K562 (cell line): ENCODE results near the gene PRKAR1B. TPM values are rescaled to one million over a fixed set of nuclear protein-coding genes. Genes with fewer than 3 reads are reported as not detected.

Experiments
- ATAC-seq: fragments of 200-7000 bp; cut with Tn5 transposase; 3 replicates; pipeline ENCODE4 v1.9.1; 2020; ENCODE audit warnings: moderate library complexity
- BruUV-seq: library from RNA; stranded (reverse); fragments of 400-500 nt; replicated peaks from 2 replicates; lab custom pipeline; 2021; lab: Mats Ljungman, UMichigan
- CTCF ChIA-PET: fragments of 300-600 bp; formaldehyde crosslinking; extraction: SDS; loops from one replicate; lab custom pipeline; 2021; ENCODE audit warnings: low intra/inter-chr PET ratio; lab: Yijun Ruan, JAX
- POLR2A ChIA-PET: fragments of 300-600, 350-650 bp; sonication (Branson Sonifier 250); formaldehyde crosslinking; extraction: SDS; loops from one replicate; lab custom pipeline; 2021; ENCODE audit warnings: antibody characterized with exemption, inconsistent platforms; lab: Yijun Ruan, JAX
- DNase-seq, 4 experiments: peaks; one replicate each; pipeline versions ENCODE4 v3.0.0 to v3.0.0-alpha.2; 2011 to 2018; ENCODE audit warnings: low spot score in 3 of 4, mixed read lengths in 3 of 4; ENCODE audit errors: extremely low read depth in 1 of 4
- FAIRE-seq: peaks from 2 replicates; lab custom pipeline; 2011; peaks lifted over from hg19 to GRCh38; lab: Jason Lieb, UNC
- H2AFZ ChIP-seq: 2 replicates; pipeline ENCODE4 v1.6.0; 2011; ENCODE audit warnings: low read depth, low read length, control low read depth, inconsistent platforms
- H3K27ac ChIP-seq: fragments of 200-600 bp; 3 replicates; pipeline ENCODE4 v1.8.0; 2011; ENCODE audit warnings: low read depth, mild to moderate bottlenecking, control low read depth, inconsistent platforms, low read length, moderate library complexity, mixed read lengths; ENCODE audit errors: extremely low read depth
- H3K27me3 ChIP-seq, 2 experiments: fragments of 300-600 bp in 1 of 2; 2 replicates in 1 of 2; 3 replicates in 1 of 2; pipeline versions ENCODE4 v1.6.0 to v1.8.0; 2011; ENCODE audit warnings: inconsistent platforms in 2 of 2, low read length in 2 of 2, mild to moderate bottlenecking in 1 of 2, mixed read lengths in 1 of 2, moderate library complexity in 1 of 2; ENCODE audit not compliant: control insufficient read depth in 2 of 2, insufficient read depth in 2 of 2
- H3K36me3 ChIP-seq: fragments of 300-600 bp; 3 replicates; pipeline ENCODE4 v1.8.0; 2011; ENCODE audit warnings: mild to moderate bottlenecking, low read length, inconsistent platforms; ENCODE audit not compliant: control insufficient read depth, insufficient read depth
- H3K4me1 ChIP-seq, 2 experiments: fragments of 200-600 bp in 1 of 2; replicated peaks in 1 of 2; 2 replicates in 1 of 2; 3 replicates in 1 of 2; pipeline versions ENCODE4 v1.5.1 to v1.8.0; 2011; ENCODE audit warnings: inconsistent platforms in 2 of 2, low read length in 2 of 2, mild to moderate bottlenecking in 1 of 2, mixed read lengths in 1 of 2, moderate library complexity in 1 of 2; ENCODE audit not compliant: control insufficient read depth in 2 of 2, insufficient read depth in 2 of 2
- H3K4me2 ChIP-seq: 2 replicates; pipeline ENCODE4 v1.6.1; 2011; ENCODE audit warnings: low read length, control low read depth, inconsistent platforms, mixed read lengths; ENCODE audit not compliant: insufficient read depth
- H3K4me3 ChIP-seq: fragments of 200-600 bp; sonication (generic), shearing (Covaris generic); 2 replicates; pipeline ENCODE4 v1.5.1; 2016; ENCODE audit warnings: control low read depth, inconsistent platforms
- H3K79me2 ChIP-seq: fragments of 200-600 bp; 3 replicates; pipeline ENCODE4 v1.8.0; 2011; ENCODE audit warnings: low read length, inconsistent platforms; ENCODE audit not compliant: control insufficient read depth, insufficient read depth
- H3K9ac ChIP-seq, 2 experiments: 2 replicates each; pipeline versions ENCODE4 v1.6.0 to v1.6.1; 2011; ENCODE audit warnings: low read depth in 2 of 2, low read length in 2 of 2, control low read depth in 1 of 2, inconsistent platforms in 1 of 2, mild to moderate bottlenecking in 1 of 2, mixed read lengths in 1 of 2; ENCODE audit not compliant: insufficient read depth in 1 of 2
- H3K9me1 ChIP-seq: one replicate; pipeline ENCODE4 v1.6.0; 2011; ENCODE audit warnings: inconsistent platforms, mild to moderate bottlenecking, low read length, moderate library complexity; ENCODE audit not compliant: control insufficient read depth, insufficient read depth
- H3K9me3 ChIP-seq: replicated peaks from 2 replicates; pipeline ENCODE4 v1.5.1; 2011; ENCODE audit warnings: low read depth, low read length, inconsistent platforms; ENCODE audit not compliant: control insufficient read depth, insufficient read depth
- H4K20me1 ChIP-seq: replicated peaks from 2 replicates; pipeline ENCODE4 v1.6.1; 2011; ENCODE audit warnings: low read length, inconsistent platforms, mixed read lengths; ENCODE audit not compliant: control insufficient read depth, insufficient read depth
- CC2D1A ChIP-seq: fragments of 450-650 bp; IDR thresholded peaks from 2 replicates; pipeline ENCODE4 v1.6.1; 2017; ENCODE audit warnings: mild to moderate bottlenecking
- CHAMP1 ChIP-seq: fragments of 450-650 bp; IDR thresholded peaks from 2 replicates; pipeline ENCODE4 v1.6.1; 2016; ENCODE audit warnings: mild to moderate bottlenecking
- RNF2 ChIP-seq: sonication (generic); IDR thresholded peaks from 2 replicates; pipeline ENCODE4 v1.6.1; 2016
- WHSC1 ChIP-seq: IDR thresholded peaks from one replicate; pipeline ENCODE4 v1.6.1; 2012; ENCODE audit warnings: low read length, control low read depth, inconsistent platforms
- ZNF263 ChIP-seq: sonication (generic); formaldehyde crosslinking; IDR thresholded peaks from 2 replicates; pipeline ENCODE4 v1.8.0; 2022; ENCODE audit warnings: mild to moderate bottlenecking, missing genetic modification reagents, borderline replicate concordance
- ZNF408 ChIP-seq: fragments of 250-450 bp; sonication (Bioruptor Pico); IDR thresholded peaks from 2 replicates; pipeline ENCODE4 v1.4.0; 2020; ENCODE audit warnings: low read depth, mild to moderate bottlenecking, moderate library complexity
- ZNF740 ChIP-seq, 3 experiments: fragments of 200-800 bp in 1 of 3; sonication (Bioruptor generic) in 1 of 3; sonication (generic) in 1 of 3; formaldehyde crosslinking in 1 of 3; IDR thresholded peaks; 2 replicates each; pipeline versions ENCODE4 v1.6.1 to v1.8.0; 2016 to 2022; ENCODE audit warnings: mild to moderate bottlenecking in 2 of 3, missing compliant biosample characterization in 2 of 3, missing genetic modification characterization in 2 of 3, missing genetic modification reagents in 1 of 3
- WGBS: fragments of 100-300 bp; shearing (Covaris generic); methylation state at CpG from one replicate; pipeline ENCODE4 v1.1.6; 2016; ENCODE audit warnings: low coverage, mixed read lengths; ENCODE audit not compliant: insufficient coverage; ENCODE audit errors: missing lambda C conversion rate; 5-methylcytosine and 5-hydroxymethylcytosine counted together
- in situ Hi-C: fragments of 300-500 bp; cut with MboI; formaldehyde crosslinking; loops from 4 replicates; pipeline ENCODE4 v1.15.0; 2018; ENCODE audit warnings: inconsistent platforms, mixed read lengths
- intact Hi-C: fragments of 100-400 bp; cut with micrococcal nuclease; formaldehyde crosslinking; loops from 2 replicates; pipeline ENCODE4 v1.14.2; 2022
- polyA plus RNA-seq, 8 experiments: library from polyadenylated mRNA; depleted of rRNA in 4 of 8; stranded (reverse) in 5 of 8; unstranded in 3 of 8; fragments of >200 nt; fragmentation: Nextera tagmentation in 2 of 8; fragmentation: Illumina TruSeq in 1 of 8; extraction: Ambion mirVana in 2 of 8; extraction: Trizol in 1 of 8; gene quantifications; 2 replicates each; pipeline versions ENCODE4 v1.2.1 to v1.2.3, GENCODE V29; 2011 to 2014; ENCODE audit warnings: inconsistent platforms in 1 of 8, missing spikeins in 1 of 8
- total RNA-seq, 7 experiments: library from RNA; depleted of rRNA in 6 of 7; stranded (reverse); fragments of >200 nt in 6 of 7; fragmentation: Illumina TruSeq in 2 of 7; extraction: Trizol in 2 of 7; gene quantifications; 2 replicates each; pipeline versions ENCODE4 v1.2.1 to v1.2.3, GENCODE V29; 2011 to 2021; ENCODE audit warnings: low replicate concordance in 1 of 7

PRKAR1B gene
- total and polyA plus RNA-seq, 9 of the 15 experiments (the other 6 are each of a cell fraction or from before 2014, with no cell fraction given): 0.99 to 30.5 (median 12.7) TPM

- POLR2A ChIA-PET: no interaction called here
- no TSS peak for BruUV-seq
These were observed 46.5 kb downstream of the PRKAR1B start for GRCh38 chr7:680411-681127.

More at GRCh38 chr7:680411-681127, 46.5 kb downstream of the PRKAR1B start:
- Histone ChIP-seq H3K27ac (no peak overlapping the region), H3K9ac (no peak overlapping the region), H3K27me3 (no peaks in the 10 kb centered on the region), H3K36me3 (peaks cover 33% of the 10 kb centered on the region; the same call in 2 of the 3 replicates), H3K4me1 (no peaks in the 10 kb centered on the region), H2AFZ (no peak overlapping the region), H3K9me3 (peaks cover 22% of the 10 kb centered on the region), H3K79me2 (no peaks in the 10 kb centered on the region), H4K20me1 (no peaks in the 10 kb centered on the region), H3K4me3 (no peak overlapping the region), H3K4me2 (no peak overlapping the region), H3K9me1 (no peaks in the 10 kb centered on the region)
- CTCF ChIA-PET: no interaction called here
- FAIRE-seq (peak; percentile 67), ATAC-seq (no peak), DNase-seq (no peak)
- in situ Hi-C loops (no loop called here), intact Hi-C loops (no loop called here)
- WGBS: 97% methylated on average over 21 of the region's 25 CpGs
- TF ChIP-seq RNF2 (no peak), ZNF408 (no peak), WHSC1 (no peak), ZNF263 (CRISPR knock-in tag) (peak; percentile 41; the same call in 1 of the 2 replicates), CHAMP1 (0 out of 2 replicates have a peak, but pooled peaks have one; percentile 55), ZNF740 (CRISPR knock-in tag; IDR thresholded peaks at IDR 0.05) (0 out of 2 replicates have a peak, but pooled peaks have one; percentile 29), ZNF740 (tag; IDR thresholded peaks at IDR 0.05) (no peak), CC2D1A (peak; percentile 59; the same call in 1 of the 2 replicates)
